Epithelial cell of esophagus (primary cell): ENCODE results near the gene STYXL1.
A peak's percentile ranks its signal among the peaks of the same experiment; 100 is the strongest.
"Not testable (repeated sequence)": the region's sequence is repeated elsewhere in the genome, so short reads cannot be mapped to it uniquely, and the experiment has no call there.

Experiments
- DNase-seq: peaks from one replicate; pipeline ENCODE4 v3.0.0; 2010; ENCODE audit warnings: low read depth
- H3K4me3 ChIP-seq: 2 replicates; pipeline ENCODE4 v1.5.1; 2011; ENCODE audit warnings: mild to moderate bottlenecking, low read length, control low read depth
- CTCF ChIP-seq: IDR thresholded peaks from 2 replicates; pipeline ENCODE4 v1.5.1; 2011; ENCODE audit warnings: low read depth, mild to moderate bottlenecking, low read length, control low read depth, inconsistent platforms; ENCODE audit not compliant: insufficient read depth; ENCODE audit errors: missing control alignments

STYXL1 gene

GRCh38 chr7:76047811-76048667 is at the start of gene STYXL1, which contains the start of gene MDH2:
Gene STYXL1 (minus strand): TSS chr7:76048000. CDS start chr7:76030523, 17,477 bp downstream.
Gene MDH2 (plus strand): TSS chr7:76048106. CDS start chr7:76048161, 55 bp downstream.
- DNase-seq, result peak; percentile 95
- H3K4me3 ChIP-seq, result peak within 1 kb of the TSS; percentile 88
- TF ChIP-seq CTCF, result no peak

GRCh38 chr7:76095908-76096307 is 48.1 kb upstream of the STYXL1 start:
- H3K4me3 ChIP-seq, result no peak overlapping the region
- no peak for DNase-seq
- TF ChIP-seq CTCF, result no peak

- not testable (repeated sequence) for DNase-seq, H3K4me3 ChIP-seq
These were observed 46.5 kb upstream of the STYXL1 start for GRCh38 chr7:76094326-76094725.

- DNase-seq, result peak; percentile 37
- H3K4me3 ChIP-seq, result not testable (repeated sequence)
These were observed 45.7 kb upstream of the STYXL1 start for GRCh38 chr7:76093531-76093930.

GRCh38 chr7:76091506-76091905 is 43.7 kb upstream of the STYXL1 start:
- DNase-seq, result peak; percentile 32
- TF ChIP-seq CTCF, result no peak
- no peak overlapping the region for H3K4me3 ChIP-seq

GRCh38 chr7:76089865-76090475 is 42.2 kb upstream of the STYXL1 start:
- H3K4me3 ChIP-seq, result no peak overlapping the region
- no peak for TF ChIP-seq CTCF
- DNase-seq, result peak; percentile 61

GRCh38 chr7:76087362-76087791 is 39.6 kb upstream of the STYXL1 start:
- DNase-seq, result peak; percentile 94
- H3K4me3 ChIP-seq, result not testable (repeated sequence)

GRCh38 chr7:76086070-76086469 is 38.3 kb upstream of the STYXL1 start:
- DNase-seq, result peak; percentile 82
- TF ChIP-seq CTCF, result no peak
- no peak overlapping the region for H3K4me3 ChIP-seq

- not testable (repeated sequence) for H3K4me3 ChIP-seq
- peak; percentile 85 for DNase-seq
These were observed 36.3 kb upstream of the STYXL1 start for GRCh38 chr7:76084115-76084514.
